LHCN-M2 (cell line): Measurements from ENCODE around the gene BNIP5. TPM values are rescaled to one million over a fixed set of nuclear protein-coding genes. Genes with fewer than 3 reads are reported as not detected.
A peak's percentile ranks its signal among the peaks of the same experiment; 100 is the strongest.
"Not testable (repeated sequence)": the region's sequence is repeated elsewhere in the genome, so short reads cannot be mapped to it uniquely, and the experiment has no call there.

Experiments used
- DNase-seq: peaks from one replicate; pipeline ENCODE4 v3.0.0-alpha.2; 2012; ENCODE audit warnings: low read depth
- total RNA-seq: library from RNA; depleted of rRNA; stranded (reverse); fragments of >200 nt; gene quantifications from 2 replicates; pipeline ENCODE4 v1.2.3, GENCODE V29; 2014

The BNIP5 gene
- total RNA-seq, 1 experiment from 2014 or later, result not detected

DNA sequence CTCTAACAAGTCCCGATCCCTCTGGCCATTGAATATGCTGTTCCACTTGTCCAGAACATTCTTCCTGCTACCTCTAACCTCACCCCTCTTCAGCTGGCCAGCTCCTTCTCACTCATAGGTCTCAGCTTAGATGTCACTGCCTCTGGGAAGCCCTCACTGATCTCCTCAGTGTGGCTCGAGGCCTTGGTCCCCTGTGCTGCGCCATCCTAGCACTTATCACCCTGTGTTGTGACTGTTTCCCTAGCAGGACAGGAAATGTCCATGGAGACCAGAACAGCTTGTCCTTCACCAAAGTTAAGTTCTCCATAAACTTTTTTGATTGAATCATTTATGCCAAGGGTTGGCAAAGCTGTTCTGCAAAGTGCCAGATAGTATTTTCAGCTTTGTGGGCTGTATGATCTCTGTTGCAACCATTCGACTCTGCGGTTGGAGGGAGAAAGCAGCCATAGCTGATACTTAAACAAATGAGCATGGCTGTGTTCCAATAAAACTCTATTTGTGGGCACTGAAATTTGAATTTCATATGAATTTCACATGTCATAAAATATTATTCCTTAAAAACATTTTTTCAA, 6.5 kb upstream of the BNIP5 start:
- no peak for DNase-seq

- peak; percentile 41 for DNase-seq
These were observed 4.1 kb upstream of the BNIP5 start for GRCh38 chr6:36340618-36341454.

DNA sequence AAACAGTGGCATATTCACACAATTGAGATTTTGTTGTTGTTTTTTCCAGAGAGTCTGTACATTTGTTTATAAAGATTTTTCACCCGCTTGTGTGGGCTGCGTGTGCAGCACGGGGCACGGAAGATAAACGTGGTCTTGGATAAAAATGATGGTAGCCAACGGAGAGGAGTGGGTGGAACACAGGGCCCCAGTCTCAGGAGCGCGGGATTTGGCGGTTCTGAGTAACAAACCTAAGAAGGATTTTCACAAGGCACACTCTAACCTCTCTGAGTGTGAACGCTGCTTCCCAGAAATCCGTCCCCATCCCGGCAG, 3.6 kb upstream of the BNIP5 start:
- DNase-seq, result no peak

- DNase-seq, result no peak
These were observed 2.5 kb upstream of the BNIP5 start for GRCh38 chr6:36339146-36339545.

DNA sequence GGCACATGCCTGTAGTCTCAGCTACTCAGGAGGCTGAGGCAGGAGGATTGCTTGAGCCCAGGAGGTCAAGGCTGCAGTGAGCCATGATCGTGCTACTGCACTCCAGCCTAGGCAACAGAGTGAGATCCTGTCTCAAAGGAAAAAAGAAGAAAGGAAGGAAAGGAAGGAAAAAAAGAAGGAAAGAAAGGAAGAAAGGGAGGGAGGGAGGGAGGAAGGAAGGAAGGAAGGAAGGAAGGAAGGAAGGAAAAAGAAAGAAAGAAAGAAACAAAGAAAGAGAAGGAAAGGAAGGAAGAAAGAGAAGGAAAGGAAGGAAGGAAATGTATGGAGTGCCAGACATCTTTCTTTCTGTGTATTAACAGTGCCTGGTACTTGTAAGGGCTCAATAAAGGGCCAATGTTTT, 1.5 kb upstream of the BNIP5 start:
- not testable (repeated sequence) for DNase-seq

DNA sequence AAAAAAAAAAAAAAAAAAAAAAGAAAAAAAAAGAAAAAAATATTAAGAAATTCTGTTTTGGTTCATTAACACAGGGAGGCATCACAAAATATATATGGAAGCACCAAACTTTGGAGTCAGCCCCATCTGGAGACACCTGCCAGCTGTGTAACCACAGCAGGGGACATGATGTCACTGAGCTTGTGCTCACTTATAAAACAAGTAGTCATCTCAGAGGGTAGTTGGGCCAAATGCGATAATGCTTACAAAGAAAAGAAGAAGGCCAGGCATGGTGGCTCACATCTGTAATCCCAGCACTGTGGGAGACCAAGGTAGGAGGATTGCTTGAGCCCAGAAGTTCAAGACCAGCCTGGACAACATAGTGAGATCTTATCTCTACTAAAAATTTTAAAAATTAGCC, 1.1 kb upstream of the BNIP5 start:
- no peak for DNase-seq

GRCh38 chr6:36336208-36336710, 429 bp downstream of the BNIP5 start:
- DNase-seq, result no peak

GRCh38 chr6:36335465-36336207, 1.1 kb downstream of the BNIP5 start:
- no peak for DNase-seq

GRCh38 chr6:36334832-36335459, 1.7 kb downstream of the BNIP5 start:
- DNase-seq, result no peak

- DNase-seq, result no peak
These were observed 2.6 kb downstream of the BNIP5 start for GRCh38 chr6:36333931-36334725.

GRCh38 chr6:36333171-36333895, 3.4 kb downstream of the BNIP5 start:
- DNase-seq, result no peak

- DNase-seq, result no peak
These were observed 5.3 kb downstream of the BNIP5 start for GRCh38 chr6:36331381-36331780.

DNA sequence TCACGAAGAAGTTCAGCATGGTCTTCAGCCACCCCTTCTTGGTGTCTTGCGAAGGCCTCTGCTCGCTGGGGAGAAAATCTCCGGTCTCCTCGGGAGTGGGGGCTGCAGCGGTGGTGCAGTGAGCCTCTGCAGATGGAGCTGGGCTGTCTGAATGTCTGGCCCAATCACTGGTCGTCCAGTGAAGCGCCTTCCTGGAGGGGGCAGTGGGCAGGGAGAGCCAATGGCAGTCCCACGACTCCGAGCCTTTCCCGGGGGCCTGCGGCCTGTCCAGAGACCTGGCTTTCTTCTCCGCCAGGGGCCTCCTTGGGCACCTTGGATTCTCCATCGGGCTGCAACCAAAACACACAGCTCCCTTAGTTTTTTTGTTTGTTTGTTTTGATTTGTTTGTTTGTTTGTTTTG, 6.3 kb downstream of the BNIP5 start:
- no peak for DNase-seq

DNA sequence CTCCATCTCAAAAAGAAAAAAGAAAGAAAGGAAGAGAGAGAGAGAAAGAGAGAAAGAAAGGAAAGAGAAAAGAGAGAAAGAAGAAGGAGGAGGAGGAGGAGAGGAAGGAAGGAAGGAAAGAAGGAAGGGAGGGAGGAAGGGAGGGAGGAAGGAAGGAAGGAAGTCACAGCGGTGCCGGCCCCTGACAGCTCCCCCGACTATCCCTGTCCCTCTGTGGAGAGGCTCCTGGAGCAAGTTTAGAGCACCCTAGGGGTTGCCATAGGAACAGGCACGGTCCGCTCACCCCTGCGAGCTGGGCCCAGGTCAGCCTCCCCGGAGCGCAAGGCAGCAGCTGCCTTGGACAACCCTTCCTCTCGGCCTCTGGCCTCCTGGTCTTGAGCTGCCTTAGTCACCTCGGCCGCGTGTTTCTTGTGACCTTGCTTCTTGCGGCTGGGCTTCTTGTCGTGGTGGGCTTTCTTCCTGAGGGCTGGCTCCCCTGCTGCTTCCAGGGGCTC, 6.8 kb downstream of the BNIP5 start:
- DNase-seq, result no peak

DNA sequence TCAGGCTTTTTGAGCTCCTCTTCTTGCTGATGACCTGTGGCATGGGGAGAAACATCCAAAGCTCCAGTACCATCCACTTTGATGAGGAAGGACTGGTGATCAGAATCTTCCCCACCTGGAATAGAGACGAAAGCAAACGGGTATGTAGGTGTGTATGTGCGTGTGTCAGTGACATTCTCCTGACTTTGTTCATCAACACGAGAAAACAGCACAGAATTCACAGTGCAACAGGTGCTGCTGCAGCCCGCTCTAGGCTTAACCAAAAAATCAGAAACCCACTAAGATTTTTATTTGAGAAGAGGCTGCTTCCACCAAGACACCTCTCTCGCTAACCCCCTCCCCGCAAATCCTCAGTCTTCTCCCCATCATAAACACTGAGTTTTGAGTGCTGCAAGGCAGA, 8.1 kb downstream of the BNIP5 start:
- no peak for DNase-seq

- no peak for DNase-seq
These were observed 8.8 kb downstream of the BNIP5 start for GRCh38 chr6:36327919-36328236.

GRCh38 chr6:36327226-36327918, 9.3 kb downstream of the BNIP5 start:
- no peak for DNase-seq

DNA sequence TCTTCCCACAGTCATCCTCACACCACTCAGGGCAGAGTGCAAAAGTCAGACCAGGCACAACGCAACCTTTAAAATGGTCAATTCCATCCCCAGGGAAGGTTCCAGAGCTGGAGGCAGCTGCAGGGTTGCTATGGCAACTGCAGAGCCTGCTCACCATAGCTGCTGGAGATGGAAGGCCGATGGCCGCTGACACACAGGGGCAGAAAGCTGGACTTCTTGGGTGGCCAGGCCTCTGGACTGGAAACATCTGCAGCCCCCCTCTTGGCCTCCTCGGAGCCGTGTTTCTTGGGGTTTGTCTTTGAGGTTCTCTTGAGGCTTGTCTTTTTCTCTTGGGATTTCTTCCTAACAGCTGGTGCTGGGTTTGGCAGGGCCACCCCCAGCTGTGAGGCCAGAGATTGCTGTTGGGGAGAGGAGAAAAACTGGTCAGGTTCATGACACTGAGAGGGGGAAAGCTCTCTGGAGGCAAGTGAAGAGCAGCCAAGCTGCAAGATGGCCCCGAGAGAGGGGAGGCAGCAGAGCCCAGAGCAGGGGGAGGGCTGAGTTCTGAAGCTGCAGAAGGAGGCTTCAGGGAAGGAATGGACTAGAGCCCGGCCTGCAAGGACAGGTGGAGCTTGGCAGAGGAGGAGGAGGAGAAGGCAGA, 10.2 kb downstream of the BNIP5 start:
- peak; percentile 55 for DNase-seq

DNA sequence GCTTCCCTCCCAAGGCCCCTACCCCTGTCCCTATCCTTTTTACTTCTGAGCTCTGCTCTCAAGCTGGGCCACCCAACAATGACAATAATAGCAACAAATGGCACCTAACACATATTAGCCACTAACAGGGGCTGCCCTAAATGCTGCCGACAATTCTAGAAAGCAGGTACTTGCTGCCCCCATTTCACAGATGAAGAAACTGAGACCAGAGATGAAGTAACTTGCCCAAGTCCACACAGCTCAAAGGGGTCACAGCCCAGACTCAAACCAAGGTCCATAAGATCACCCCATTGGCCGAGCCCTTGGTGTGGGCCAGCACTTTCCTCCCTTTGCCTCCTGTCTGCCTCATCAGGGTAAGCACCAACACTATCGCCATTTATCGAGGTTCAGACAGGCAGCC, 12.0 kb downstream of the BNIP5 start:
- no peak for DNase-seq

GRCh38 chr6:36324191-36324590, 12.5 kb downstream of the BNIP5 start:
- DNase-seq, result no peak
